RWPE2 (cell line): ENCODE data around the gene MROH7.

Source experiments
- ATAC-seq: fragments of 200-7000 bp; cut with Tn5 transposase; 3 replicates; pipeline ENCODE4 v1.9.1; 2021; ENCODE audit warnings: low read depth
- DNase-seq: peaks from one replicate; pipeline ENCODE4 v3.0.0-alpha.2; 2020; ENCODE audit warnings: low spot score
- H3K27ac ChIP-seq: fragments of 450-650 bp; 2 replicates; pipeline ENCODE4 v1.5.1; 2017; ENCODE audit warnings: mild to moderate bottlenecking; ENCODE audit not compliant: poor library complexity, severe bottlenecking
- H3K27me3 ChIP-seq: fragments of 250-450 bp; sonication (Bioruptor Pico); 2 replicates; pipeline ENCODE4 v1.5.1; 2021; ENCODE audit warnings: mild to moderate bottlenecking, moderate library complexity; ENCODE audit not compliant: insufficient read depth, poor library complexity, severe bottlenecking
- H3K36me3 ChIP-seq: fragments of 250-450 bp; sonication (Bioruptor Pico); 2 replicates; pipeline ENCODE4 v1.5.1; 2020; ENCODE audit warnings: low read depth, mild to moderate bottlenecking, moderate library complexity
- H3K4me1 ChIP-seq: fragments of 250-450 bp; sonication (Bioruptor Pico); 2 replicates; pipeline ENCODE4 v1.5.1; 2021; ENCODE audit warnings: mild to moderate bottlenecking, moderate library complexity; ENCODE audit not compliant: insufficient read depth, poor library complexity, severe bottlenecking
- H3K4me3 ChIP-seq: fragments of 250-450 bp; sonication (Bioruptor Pico); 2 replicates; pipeline ENCODE4 v1.5.1; 2021; ENCODE audit warnings: mild to moderate bottlenecking, moderate library complexity; ENCODE audit not compliant: severe bottlenecking
- H3K9me3 ChIP-seq: fragments of 250-450 bp; sonication (Bioruptor Pico); 2 replicates; pipeline ENCODE4 v1.5.1; 2021; ENCODE audit warnings: mild to moderate bottlenecking, moderate library complexity; ENCODE audit not compliant: severe bottlenecking
- TF ChIP-seq, protein P1 (sequence below): fragments of 450-650 bp; IDR thresholded peaks from one replicate; pipeline ENCODE4 v1.5.1; 2017; ENCODE audit warnings: mild to moderate bottlenecking, moderate library complexity; ENCODE audit not compliant: poor library complexity, severe bottlenecking

The MROH7 gene

DNA sequence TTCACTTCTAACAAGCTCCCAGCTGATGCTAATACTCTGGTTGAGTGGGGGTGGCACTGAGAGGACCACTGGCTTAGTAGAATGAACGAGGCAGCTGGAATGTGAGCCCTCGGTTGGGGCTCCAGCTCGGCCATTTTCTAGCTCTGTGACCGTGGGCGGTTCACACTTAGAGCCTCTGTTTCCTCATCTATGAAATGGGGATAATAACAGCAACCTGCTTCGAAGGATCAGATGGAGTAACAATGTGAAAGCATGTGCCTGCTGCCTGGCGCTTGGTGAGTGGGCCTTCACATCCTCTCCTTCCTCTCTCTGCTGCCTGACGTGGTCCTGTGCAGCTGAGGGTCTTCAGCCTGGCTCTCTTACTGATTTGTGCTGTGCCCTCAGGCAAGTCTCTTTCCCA is 53.2 kb downstream of the MROH7 start:
- DNase-seq: no peak
- Histone ChIP-seq H3K9me3 (no peaks in the 10 kb centered on the region), H3K36me3 (no peaks in the 10 kb centered on the region), H3K4me3 (no peak overlapping the region), H3K4me1 (no peaks in the 10 kb centered on the region), H3K27me3 (no peaks in the 10 kb centered on the region), H3K27ac (no peak overlapping the region)
- no peak for ATAC-seq
- TF ChIP-seq, protein P1, sequence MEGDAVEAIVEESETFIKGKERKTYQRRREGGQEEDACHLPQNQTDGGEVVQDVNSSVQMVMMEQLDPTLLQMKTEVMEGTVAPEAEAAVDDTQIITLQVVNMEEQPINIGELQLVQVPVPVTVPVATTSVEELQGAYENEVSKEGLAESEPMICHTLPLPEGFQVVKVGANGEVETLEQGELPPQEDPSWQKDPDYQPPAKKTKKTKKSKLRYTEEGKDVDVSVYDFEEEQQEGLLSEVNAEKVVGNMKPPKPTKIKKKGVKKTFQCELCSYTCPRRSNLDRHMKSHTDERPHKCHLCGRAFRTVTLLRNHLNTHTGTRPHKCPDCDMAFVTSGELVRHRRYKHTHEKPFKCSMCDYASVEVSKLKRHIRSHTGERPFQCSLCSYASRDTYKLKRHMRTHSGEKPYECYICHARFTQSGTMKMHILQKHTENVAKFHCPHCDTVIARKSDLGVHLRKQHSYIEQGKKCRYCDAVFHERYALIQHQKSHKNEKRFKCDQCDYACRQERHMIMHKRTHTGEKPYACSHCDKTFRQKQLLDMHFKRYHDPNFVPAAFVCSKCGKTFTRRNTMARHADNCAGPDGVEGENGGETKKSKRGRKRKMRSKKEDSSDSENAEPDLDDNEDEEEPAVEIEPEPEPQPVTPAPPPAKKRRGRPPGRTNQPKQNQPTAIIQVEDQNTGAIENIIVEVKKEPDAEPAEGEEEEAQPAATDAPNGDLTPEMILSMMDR: no peak

DNA sequence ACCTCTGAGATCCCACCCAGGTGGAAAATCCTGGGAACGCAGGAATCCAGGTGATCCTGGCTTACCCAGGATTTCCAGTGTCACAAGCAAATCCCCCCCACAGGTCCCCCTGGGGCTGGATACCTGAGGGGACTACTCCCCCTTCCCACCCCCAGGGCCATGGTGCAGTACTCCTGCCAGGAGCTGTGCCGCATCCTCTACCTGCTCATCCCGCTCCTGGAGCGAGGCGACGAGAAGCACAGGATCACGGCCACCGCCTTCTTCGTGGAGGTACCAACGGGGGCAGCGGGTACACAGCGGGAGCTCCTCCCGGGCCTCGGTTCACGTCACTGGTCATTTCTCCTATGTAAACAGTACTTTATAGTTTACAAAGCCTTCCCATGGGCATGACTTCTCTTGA is 53.6 kb downstream of the MROH7 start:
- no peak for DNase-seq
- ATAC-seq: no peak
- no peaks in the 10 kb centered on the region for H3K4me1 ChIP-seq
- TF ChIP-seq, protein P1: no peak
- no peaks in the 10 kb centered on the region for H3K36me3 ChIP-seq
- no peaks in the 10 kb centered on the region for H3K9me3 ChIP-seq
- H3K27me3 ChIP-seq: no peaks in the 10 kb centered on the region
- no peak overlapping the region for H3K4me3 ChIP-seq
- no peak overlapping the region for H3K27ac ChIP-seq

DNA sequence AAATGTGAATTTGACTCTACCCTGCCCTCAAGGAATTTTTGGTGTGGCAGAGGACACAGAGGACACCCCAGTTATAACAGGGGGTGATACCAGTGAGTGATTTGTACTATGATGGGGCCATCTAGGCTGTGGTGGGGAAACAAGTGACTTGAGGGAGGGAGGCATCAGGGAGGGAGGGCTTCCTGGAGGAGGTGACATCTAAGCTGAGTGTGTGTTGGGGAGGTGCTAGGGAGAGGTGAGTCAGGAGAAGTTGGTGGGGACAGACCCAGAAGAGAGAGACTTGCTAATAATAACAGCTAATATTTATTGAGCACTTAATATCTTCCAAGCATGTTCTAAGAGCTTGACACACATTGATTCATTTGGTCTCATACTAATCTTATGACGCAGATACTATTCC is 54.2 kb downstream of the MROH7 start:
- TF ChIP-seq, protein P1: no peak
- Histone ChIP-seq H3K27ac (no peak overlapping the region), H3K4me3 (no peak overlapping the region), H3K4me1 (no peaks in the 10 kb centered on the region), H3K27me3 (no peaks in the 10 kb centered on the region), H3K9me3 (no peaks in the 10 kb centered on the region), H3K36me3 (no peaks in the 10 kb centered on the region)
- DNase-seq (no peak), ATAC-seq (no peak)

DNA sequence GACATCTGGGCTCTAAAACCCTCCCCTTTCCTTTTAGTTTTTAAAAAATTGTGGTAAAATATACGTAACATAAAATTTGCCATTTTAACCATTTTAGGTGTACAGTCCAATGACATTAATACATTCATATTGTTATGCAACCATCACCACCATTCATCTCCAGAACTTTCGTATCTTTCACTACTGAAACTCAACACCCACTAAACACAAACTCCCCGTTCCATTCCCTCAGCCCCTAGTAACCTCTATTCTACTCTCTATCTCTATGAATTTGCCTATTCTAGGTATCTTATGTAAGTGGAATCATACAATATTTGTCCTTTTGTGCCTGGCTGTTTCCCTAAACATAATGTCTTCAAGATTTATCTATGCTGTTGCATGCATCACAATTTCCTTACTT is 54.7 kb downstream of the MROH7 start:
- H3K27me3 ChIP-seq: no peaks in the 10 kb centered on the region
- no peak overlapping the region for H3K4me3 ChIP-seq
- H3K36me3 ChIP-seq: no peaks in the 10 kb centered on the region
- DNase-seq (no peak), ATAC-seq (no peak)
- no peaks in the 10 kb centered on the region for H3K4me1 ChIP-seq
- TF ChIP-seq, protein P1: no peak
- no peaks in the 10 kb centered on the region for H3K9me3 ChIP-seq
- no peak overlapping the region for H3K27ac ChIP-seq

DNA sequence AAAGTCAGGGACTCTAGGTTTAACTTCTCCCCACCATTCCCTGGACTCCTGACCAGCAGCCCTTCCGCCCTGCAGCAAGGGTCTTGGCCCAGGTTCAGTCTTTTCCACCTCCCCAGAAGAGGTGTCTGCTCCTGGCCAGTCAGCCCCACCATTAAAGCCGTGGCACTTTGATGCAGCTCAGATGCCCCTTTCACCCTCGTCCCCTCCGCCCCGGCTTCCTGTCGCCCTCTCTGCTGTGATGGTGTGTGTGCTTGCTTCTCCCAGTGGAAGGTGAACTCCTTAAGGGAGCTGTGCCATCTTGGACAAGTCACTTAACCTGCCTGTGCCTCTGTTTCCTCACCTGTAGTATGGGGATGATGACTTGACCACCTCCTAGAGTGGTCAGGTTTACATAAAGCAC is 56.3 kb downstream of the MROH7 start:
- ATAC-seq (no peak), DNase-seq (no peak)
- TF ChIP-seq, protein P1: no peak
- Histone ChIP-seq H3K27me3 (no peaks in the 10 kb centered on the region), H3K36me3 (no peaks in the 10 kb centered on the region), H3K4me3 (no peak overlapping the region), H3K9me3 (no peaks in the 10 kb centered on the region), H3K4me1 (no peaks in the 10 kb centered on the region), H3K27ac (no peak overlapping the region)
